ENCODE measurements around the gene ZNF646.

The ZNF646 gene

DNA sequence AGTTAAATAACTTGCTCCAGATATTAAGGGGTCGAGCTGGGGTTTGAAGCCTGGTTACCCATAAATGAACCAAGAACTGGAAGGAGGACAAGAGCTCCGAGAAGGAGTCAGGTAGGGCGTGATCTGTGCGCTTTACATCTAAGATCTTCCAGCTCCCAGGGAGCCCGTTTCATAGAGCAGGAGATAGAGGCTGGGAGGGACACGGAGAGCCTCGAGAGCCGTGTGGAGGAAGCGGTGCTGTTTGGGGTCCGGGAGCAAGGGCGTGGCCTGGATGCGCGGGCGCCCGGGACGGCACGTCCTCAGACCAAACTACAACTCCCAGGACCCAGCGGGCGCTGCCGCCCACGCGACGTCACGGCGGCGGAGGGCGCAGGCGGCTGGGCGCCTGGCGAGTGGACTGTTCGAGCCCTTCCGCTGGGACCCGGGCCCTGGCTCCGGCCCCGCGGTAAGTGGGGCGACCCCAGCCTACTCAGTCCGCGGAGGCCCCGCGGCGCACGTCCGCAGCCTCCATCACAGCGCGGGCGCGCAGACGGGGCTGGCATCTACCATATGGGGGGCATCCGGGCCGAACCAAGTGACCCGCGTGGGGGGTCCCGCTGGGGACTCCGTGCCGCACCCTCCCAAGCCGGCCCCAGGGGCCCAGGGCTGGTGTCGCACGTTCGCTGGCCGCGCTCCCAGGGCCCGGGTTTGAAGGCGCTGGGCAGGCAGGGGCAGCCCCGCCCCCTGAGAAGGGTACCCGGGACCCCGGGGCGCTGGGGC is 34.0 kb downstream of the ZNF646 start, which contains the start of gene BCKDK:
TSS of gene BCKDK (plus strand) at position 352 of the 759 bp plus-strand sequence. CDS start 838 bp downstream, outside the sequence.
- DNase-seq (ENCODE audit: low read depth in 2 of 2), result peak; percentile 21 to 27

DNA sequence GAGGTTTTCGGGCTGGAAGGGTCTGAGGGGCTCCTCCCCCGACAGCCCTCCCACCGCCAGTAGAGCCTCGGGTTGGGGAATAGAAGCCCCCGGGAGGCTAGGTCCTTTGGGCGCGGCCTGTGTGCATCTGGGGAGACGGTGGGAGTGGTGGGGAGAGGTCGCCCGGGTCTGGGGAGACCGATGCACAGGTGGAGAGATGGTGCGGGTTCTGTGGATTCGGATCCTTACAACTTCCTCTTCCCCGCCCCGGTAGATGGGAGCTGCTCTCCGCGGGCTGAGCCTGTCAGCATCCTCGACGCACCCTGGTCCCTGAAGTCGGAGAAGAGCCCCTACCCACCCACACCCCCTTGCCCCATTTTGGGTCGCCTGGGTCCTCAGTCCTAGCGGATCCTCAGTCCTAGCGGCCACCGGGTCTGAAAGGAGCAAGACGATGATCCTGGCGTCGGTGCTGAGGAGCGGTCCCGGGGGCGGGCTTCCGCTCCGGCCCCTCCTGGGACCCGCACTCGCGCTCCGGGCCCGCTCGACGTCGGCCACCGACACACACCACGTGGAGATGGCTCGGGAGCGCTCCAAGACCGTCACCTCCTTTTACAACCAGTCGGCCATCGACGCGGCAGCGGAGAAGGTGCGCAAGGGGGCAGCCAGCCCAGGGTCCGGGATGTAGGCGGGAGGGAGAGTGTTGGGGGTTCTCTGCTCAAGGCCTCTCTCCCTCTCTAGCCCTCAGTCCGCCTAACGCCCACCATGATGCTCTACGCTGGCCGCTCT is 34.8 kb downstream of the ZNF646 start:
- no peak for DNase-seq (ENCODE audit: low read depth in 2 of 2)

DNA sequence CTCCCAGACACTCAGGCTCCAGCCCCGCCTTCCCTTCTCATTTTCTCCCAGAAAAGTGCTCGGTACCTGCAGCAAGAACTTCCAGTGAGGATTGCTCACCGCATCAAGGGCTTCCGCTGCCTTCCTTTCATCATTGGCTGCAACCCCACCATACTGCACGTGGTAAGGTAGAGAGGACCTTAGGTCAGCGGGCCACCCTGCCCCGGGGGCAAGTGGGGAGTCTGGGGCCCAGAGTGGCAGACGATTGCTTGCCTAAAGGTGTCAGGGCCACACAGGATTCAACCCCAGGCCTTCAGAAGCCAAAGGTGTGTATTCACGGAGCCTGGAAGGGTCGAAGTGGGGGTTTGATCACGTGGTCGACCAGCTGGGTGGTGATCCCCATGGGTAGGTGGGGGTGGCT is 35.4 kb downstream of the ZNF646 start:
- no peak for DNase-seq (ENCODE audit: low read depth in 2 of 2)

DNA sequence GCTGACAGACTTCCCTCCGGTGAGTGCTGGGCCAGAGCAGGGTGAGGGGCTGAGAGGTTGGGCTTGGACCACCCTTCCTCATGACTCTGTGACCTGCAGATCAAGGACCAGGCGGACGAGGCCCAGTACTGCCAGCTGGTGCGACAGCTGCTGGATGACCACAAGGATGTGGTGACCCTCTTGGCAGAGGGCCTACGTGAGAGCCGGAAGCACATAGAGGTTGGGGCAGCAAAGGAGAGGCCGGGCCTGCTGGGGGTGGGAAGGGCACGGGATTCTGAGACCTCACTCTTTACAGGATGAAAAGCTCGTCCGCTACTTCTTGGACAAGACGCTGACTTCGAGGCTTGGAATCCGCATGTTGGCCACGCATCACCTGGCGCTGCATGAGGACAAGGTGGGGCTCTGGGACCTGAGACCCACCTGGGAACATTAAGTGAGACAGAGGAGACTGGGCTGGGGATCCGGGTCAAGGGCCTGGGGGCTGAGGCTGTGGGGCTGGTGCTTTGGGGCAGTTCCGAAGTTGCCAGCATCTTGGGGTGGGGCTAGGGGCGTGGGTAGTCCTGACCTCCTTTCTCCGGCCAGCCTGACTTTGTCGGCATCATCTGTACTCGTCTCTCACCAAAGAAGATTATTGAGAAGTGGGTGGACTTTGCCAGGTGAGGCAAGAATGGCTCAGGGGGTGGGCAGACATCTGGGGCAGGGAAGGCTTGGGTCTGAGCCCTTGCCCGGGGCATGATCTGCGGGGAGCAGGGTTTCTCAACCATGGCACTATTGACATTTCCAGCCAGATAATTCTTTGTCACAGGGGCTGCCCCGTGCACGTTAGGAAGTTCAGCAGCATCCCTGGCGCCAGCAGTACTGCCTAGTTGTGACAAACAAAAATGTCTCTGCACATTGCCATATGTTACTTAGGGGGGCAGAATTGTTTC is 36.1 kb downstream of the ZNF646 start:
- DNase-seq (ENCODE audit: low read depth in 2 of 2), result no peak

DNA sequence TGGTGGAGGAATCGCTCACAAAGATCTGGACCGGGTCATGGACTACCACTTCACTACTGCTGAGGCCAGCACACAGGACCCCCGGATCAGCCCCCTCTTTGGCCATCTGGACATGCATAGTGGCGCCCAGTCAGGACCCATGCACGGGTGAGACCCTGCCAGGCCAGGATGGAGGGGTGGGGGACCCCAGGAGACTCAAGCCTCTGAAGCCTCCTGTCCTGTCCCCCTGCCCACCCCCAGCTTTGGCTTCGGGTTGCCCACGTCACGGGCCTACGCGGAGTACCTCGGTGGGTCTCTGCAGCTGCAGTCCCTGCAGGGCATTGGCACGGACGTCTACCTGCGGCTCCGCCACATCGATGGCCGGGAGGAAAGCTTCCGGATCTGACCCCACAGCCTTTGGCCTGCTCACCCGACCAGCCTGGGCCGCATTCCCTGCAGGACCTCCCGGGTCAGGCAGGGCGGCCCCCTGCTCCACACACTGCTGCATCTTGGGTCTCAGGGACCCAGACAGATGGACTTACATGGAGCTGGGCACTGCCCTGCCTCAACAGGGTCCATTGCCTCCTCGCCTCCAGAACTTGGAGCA is 37.8 kb downstream of the ZNF646 start:
- no peak for DNase-seq (ENCODE audit: low read depth in 2 of 2)

DNA sequence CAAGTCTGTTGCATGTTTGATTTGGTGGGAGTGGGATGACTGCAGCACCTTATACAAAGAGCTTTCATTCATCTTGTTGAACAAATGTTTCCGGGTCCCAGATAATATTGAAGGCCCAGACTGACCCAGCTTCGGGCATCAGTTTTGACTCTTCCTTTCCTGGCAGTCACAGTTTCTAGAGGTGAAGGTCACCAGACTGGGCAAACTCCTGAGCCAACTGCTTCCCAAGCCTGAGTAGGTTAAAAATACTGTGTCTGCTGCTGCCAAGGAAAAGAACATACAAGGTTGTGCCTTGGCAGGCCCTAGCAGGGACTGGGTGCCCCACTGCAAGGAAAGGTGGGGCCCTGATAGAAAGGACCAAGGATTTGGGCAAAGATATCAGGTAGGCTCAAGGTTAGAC is 38.5 kb downstream of the ZNF646 start:
- no peak for DNase-seq (ENCODE audit: low read depth in 2 of 2)

DNA sequence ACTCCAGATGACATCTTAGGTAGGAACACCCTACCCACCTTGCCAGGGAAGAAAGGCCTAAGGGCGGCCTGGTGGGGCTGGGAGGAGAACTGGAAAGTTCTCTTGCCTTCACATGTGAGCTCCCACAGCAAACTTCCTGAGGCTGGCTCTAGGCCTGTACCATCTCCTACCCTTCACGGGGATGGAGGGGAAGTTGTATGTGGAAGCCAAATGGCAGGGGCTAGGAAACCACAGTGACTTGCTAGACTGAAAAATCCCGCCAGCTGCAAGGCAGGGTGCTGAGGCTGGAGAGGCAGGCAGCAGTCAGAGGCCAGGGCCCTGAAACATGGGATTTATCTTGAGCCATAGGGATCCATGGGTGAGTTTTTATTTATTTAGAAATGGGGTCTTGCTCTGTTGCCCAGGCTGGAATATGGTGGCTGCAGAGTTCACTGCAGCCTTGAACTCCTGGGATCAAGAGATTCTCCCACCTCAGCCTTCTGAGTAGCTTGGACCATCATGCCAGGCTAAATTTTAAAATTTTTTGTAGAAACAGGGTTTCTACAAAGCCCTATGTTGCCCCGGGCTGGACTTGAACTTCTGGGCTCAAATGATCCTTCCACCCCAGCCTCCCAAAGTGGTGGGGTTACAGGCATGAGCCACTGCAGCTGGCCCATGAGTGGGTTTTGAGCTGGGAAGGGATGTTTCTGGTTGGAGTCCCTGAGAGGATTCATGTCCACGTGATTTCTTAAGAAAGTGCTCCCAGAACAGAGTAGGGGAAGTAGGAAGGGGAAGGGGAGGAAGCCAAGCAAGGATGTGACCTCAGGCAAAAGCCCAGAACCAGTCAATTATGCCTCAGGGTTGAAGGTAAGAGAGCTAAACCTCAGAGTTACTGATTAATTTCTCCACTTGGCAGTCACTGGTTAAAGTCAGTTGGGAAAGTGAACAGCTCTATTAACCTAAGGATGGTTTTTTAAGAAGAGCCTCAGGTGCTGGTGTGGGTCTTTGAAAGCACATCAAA is 39.2 kb downstream of the ZNF646 start:
- no peak for DNase-seq (ENCODE audit: low read depth in 2 of 2)

DNA sequence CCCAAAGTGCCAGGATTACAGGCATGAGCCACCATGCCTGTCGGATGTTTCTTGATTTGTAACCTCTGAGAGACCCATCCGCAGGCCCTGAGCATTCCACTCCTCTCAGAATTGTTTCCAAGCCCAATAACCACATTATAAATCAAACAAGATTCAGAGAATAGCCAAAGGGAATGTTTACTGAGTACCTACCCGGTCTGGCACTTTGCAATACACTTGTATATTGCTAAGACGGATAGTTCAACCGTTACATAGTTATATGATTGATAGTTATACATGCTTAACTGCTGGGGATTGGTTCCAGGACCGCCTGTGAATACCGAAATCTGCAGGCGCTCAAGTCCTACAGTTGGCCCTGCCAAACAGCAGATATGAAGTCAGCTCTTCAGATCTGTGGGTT is 40.2 kb downstream of the ZNF646 start:
- no peak for DNase-seq (ENCODE audit: low read depth in 2 of 2)

DNA sequence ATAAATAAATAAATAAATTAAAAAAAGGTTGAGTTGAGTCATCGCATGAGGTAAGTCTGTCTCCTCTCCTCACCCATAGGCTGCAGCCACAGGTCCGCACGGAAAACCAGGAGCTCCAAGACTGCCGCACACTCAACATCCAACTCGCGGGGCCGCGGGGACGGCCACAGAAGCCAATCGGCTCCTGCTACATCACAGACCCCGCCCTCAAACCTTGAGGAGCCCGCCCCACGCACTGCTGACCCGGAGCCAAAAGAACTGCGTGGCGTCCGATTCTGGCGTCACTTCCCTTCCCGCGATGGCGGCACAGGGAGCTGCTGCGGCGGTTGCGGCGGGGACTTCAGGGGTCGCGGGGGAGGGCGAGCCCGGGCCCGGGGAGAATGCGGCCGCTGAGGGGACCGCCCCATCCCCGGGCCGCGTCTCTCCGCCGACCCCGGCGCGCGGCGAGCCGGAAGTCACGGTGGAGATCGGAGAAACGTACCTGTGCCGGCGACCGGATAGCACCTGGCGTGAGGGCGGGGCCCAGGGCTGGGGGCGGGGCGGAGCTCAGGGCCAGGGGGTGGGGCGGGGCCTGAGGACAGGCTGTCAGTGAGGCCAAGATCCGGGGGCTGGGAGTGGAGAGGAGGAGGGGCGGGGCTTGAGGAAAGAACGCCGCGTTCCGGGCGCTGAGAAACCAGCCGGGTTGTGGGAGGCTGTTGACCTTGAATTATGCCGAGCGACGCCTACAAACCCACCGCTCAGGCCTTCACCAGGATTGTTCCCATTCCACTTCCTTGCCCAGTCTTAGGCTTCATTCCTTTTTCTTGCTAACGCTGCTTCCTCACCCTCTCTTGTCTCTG is 43.4 kb downstream of the ZNF646 start, which contains the start of gene KAT8:
TSS of gene KAT8 (plus strand) at position 281 of the 839 bp plus-strand sequence. CDS start at position 299, 18 bp downstream.
- DNase-seq (ENCODE audit: low read depth in 2 of 2), result peak; percentile 92 to 94

DNA sequence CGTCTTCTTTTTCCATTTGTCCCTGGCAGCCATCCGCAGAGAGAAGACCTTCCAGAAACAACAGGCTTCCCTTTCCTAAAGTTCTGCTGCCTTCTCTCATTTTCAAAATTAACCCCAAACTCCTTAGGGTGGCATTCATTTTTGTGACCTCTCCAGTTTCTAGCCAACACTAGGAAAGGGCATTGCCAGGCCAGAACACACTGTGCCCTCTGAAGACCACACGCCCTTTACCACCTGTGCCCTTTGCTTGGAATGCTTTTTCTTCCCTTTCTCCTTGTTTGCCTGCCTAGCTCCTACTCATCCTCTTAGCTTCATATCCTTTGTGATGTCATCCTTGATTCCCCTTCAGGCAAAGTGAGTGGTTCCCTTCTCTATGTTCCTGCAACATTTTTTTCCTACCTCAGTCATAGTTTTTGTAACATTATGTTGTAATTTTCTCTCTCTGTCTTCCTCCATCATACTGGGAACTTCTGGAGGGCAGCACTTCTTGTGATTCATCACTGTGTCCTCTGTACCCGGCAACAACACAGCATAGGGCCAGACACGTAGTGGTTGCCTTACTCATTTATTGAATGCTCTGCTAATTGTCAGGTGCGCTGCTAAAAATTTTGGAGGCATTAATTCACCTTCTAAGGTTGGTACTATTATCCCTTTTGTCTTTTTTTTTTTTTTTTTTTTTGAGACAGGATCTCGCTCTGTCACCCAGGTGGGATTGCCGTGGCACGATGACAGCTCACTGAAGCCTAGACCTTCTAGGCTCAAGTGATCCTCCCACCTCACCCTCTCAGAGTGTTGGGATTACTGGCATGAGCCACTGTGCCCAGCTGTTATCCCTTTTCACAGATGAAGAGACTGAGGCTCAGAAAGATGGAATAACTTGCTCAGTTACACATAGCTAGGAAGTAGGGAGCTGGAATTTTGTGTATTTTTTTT is 44.3 kb downstream of the ZNF646 start:
- DNase-seq (ENCODE audit: low read depth in 2 of 2), result no peak

DNA sequence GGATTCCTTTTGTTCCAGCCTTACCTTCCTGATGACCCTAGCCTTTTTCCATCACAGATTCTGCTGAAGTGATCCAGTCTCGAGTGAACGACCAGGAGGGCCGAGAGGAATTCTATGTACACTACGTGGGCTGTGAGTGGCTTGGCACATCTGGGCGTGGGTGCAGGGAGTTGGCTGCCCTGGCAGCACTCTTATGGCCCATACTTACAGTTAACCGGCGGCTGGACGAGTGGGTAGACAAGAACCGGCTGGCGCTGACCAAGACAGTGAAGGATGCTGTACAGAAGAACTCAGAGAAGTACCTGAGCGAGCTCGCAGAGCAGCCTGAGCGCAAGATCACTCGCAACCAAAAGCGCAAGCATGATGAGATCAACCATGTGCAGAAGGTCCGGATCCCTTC is 45.9 kb downstream of the ZNF646 start:
- DNase-seq (ENCODE audit: low read depth in 2 of 2), result no peak

DNA sequence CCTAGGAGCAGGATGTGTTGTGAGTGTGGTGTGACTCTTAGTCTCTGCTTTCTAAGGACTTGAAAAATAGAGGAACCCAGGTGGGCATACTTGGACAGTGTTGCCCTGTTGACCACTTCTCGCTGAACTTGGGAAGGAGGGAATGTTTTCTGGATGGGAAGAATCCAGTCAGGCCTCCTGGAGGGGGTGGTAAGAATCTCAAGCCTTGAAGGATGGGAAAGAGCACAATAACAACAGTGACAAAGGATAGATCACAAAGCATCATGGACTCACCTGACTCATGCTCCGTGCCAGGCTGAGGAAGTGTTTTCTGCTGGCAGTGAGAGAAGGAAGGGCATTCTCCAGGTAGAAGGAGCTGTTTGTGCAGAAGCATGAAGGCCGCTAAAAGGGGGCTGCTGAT is 51.6 kb downstream of the ZNF646 start:
- no peak for DNase-seq (ENCODE audit: low read depth in 2 of 2)

DNA sequence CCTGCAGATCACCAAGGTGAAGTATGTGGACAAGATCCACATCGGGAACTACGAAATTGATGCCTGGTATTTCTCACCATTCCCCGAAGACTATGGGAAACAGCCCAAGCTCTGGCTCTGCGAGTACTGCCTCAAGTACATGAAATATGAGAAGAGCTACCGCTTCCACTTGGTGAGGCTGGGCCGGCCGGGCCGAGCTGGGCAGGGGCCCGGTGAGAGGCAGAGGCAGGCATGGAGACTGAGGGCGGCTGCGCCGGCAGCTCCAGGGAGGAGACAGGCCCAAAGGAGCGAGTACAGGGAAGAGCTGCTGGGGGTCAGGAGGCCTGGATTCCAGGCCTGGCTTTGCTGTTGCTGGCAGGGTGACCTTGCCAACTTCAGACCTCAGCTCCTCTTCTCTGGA is 53.0 kb downstream of the ZNF646 start:
- DNase-seq (ENCODE audit: low read depth in 2 of 2), result no peak

DNA sequence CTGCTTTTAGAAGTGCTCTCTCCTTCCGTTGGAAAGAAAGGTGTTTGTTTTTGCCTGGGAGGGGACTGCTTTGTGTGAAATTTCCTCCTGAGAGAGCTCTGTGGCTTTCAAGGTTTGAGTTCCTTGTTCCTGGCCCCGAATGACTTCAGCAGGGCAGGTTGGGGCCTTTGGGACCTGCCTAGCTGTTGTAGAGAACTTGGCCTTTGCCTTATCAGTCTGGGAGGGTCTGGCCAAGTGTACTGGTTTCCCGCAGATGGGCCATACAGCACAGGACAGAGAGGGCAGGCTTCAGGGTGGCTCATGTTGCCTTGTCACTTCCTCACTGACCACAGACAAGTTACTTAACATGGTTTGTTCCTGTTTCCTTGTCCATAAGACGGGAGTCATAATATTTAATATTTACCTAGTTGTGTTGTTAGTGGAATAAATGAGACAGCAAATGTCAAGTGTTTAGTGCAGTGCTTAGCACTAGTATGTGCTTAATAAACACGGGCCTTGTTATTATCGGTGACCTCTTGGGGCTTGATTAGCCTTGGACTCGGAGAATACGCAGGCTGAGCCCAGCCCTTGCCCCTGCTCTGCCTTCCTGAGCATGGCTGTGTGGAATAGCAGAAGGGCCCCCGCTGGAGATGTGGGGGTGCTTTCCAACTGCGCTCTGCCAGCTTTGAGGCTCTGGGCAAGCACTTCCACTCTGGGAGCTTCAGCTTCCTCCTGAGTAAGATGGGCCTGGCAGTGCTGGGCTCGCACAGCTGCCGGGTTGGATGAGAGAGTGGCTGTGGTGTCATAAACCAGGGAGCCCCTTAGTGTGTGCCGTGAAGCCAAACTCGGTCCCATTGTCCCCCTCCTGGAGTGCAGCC is 54.7 kb downstream of the ZNF646 start:
- no peak for DNase-seq (ENCODE audit: low read depth in 2 of 2)

DNA sequence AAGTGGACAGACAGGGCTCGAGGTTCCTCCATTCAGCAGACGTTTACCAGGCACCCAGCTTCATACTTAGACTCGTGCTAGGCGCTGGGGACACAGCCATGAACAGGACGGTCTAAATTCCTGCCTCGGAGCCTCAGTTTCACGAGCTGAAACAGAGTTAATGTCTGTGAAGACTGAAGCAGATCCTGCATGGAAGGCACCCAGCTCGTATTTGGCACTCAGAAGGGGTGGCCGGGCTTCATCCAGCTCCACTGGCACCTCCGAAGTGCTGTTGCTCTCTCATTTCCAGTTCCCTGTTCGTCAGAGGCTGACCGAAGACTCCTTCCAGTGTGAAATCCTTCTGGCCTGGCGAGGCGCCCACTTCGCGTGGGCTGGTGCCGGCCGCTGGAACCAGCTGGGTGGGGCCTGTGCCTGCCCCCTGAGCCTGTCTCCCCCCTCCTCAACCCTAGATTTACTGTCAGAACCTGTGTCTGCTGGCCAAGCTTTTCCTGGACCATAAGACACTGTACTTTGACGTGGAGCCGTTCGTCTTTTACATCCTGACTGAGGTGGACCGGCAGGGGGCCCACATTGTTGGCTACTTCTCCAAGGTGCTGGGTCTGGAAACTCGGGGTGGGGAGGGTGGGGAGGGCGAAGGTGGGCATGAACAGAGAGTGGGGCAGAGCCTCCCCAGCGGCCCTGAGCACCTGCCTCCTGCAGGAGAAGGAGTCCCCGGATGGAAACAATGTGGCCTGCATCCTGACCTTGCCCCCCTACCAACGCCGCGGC is 55.5 kb downstream of the ZNF646 start:
- DNase-seq (ENCODE audit: low read depth in 2 of 2), result no peak

DNA sequence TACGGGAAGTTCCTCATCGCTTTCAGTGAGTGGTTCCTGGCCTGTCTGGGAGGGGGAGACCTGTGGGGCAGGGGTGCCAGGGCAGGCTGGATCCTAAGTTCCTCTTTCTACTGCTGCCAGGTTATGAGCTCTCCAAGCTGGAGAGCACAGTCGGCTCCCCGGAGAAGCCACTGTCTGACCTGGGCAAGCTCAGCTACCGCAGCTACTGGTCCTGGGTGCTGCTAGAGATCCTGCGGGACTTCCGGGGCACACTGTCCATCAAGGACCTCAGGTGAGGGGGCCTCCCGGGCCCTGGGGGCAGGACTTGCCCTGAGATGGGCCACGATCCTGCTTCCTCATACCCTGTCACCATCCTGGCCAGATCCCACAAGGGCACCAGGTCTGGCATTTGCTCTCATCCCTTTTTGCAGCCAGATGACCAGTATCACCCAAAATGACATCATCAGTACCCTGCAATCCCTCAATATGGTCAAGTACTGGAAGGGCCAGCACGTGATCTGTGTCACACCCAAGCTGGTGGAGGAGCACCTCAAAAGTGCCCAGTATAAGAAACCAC is 56.2 kb downstream of the ZNF646 start:
- no peak for DNase-seq (ENCODE audit: low read depth in 2 of 2)
